DMS114 treated with DMSO at 0.1 percent for 48 hours (cell line): ENCODE measurements around the gene SCIMP.
"Not testable (repeated sequence)": the region's sequence is repeated elsewhere in the genome, so short reads cannot be mapped to it uniquely, and the experiment has no call there.

ENCODE experiments used
- DNase-seq: peaks from one replicate; lab custom pipeline; 2025; ENCODE audit not compliant: unreplicated experiment; lab: John Stamatoyannopoulos, UW

SCIMP gene

DNA sequence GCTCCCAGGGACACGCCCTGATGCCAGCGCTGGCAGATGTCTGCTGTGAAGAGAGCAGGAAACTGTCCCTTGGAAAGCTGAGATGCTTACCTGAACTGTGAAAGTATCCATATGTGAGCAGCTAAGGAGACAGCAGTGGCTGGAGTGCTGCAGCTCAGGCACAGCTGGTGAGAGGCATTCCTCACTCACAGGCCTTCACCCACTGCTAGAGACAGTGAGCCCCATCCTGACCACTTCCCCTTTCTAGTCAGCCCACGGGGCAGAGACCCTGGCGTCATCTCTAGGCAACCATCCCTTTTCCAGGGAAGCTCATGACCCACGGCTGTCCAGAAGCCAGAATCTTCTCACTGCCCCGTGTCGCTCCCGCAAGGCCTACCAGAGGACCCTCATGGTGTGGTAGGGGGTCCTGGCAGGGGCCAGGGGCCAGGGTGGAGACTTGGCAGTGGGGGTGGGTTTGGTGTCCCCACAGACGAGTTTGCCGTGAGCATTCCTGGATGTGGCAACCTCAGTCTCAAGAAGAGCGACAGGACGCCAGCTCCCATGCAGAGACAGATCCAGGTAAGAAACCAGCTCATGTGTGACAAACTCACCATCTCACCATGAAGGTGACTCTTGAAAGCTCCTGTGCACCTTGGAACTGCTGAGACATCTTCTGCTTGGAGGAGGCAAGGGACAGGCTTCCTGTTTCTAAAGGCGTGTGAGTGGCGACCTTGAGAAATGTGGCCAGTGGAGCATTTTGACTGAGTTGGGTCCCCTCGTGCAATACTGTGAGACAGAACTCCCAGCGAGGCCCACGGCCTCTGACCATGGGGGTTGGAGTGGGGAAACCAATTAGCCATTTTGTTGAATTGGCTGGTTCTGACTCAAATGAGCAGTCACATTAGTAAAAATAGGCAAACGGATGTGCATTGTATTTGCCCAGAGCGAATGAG is at the start of gene SCIMP:
Gene SCIMP, minus strand, starts transcription at position 216 of the 932 bp plus-strand sequence. Its CDS starts 105 bp downstream, at position 111.
- no peak for DNase-seq

DNA sequence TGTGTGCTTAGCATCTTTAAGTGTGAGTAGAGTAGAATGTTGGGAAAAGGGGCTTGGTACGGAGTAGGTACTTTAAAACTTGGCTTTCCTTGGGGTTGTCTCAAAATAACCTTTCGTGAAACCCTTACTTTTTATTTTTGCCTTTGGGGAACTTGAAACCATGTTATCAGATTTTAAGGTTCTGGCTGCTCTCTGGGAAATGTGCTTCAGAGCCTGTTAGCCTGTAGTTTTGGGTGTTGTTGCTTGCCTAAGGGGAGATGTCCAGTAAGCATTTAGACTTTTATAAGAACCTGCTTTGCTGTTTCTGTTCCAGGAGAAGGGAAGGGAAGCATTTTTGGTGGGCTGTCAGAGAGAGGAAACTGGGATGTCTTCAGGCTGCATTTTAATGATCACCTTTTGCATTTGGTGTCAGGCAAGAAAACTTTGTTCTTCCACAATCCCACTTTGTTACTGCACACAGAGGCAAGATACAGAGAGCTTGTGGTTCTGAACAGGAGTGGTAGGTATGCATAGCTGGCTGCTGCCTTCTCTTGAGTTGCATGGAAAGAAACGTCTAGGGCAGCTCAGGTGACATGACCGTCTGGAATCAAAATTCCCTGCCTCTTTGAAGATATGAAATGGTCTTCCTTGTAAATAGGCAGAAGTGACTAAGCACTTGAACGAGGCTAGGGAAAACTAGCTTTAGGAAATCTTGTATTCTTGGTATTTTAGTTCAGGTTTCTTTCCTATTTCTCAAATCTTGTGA is 49.1 kb upstream of the SCIMP start:
- no peak for DNase-seq

DNA sequence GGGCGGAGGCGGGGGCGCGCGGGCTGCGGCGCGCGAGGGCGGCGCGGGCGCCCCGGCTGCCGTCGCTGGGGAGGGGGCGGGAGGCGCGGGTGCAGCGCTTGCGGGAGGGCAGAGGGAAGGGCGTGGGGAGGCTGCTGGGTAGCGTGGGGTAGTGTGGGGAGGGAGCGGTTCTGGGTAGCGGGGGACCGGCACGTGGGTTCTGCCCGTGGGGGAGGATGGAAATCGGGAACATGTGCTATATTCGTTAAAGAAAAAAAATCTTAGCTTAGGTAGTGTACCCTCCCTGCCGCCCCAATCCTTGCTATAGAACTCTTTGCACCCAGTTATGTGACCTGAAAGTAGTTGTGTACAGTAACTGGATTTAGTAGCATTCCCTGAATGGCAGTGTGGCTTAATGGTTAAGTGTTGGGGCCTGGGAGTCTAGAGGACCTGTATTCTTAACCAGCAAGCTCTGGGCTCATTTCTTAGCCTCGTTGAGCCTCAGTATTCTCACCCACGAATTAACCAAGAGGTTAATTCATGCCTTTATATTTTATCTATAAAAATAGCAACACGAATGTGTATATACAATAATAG is 48.1 kb upstream of the SCIMP start:
- DNase-seq = no peak

DNA sequence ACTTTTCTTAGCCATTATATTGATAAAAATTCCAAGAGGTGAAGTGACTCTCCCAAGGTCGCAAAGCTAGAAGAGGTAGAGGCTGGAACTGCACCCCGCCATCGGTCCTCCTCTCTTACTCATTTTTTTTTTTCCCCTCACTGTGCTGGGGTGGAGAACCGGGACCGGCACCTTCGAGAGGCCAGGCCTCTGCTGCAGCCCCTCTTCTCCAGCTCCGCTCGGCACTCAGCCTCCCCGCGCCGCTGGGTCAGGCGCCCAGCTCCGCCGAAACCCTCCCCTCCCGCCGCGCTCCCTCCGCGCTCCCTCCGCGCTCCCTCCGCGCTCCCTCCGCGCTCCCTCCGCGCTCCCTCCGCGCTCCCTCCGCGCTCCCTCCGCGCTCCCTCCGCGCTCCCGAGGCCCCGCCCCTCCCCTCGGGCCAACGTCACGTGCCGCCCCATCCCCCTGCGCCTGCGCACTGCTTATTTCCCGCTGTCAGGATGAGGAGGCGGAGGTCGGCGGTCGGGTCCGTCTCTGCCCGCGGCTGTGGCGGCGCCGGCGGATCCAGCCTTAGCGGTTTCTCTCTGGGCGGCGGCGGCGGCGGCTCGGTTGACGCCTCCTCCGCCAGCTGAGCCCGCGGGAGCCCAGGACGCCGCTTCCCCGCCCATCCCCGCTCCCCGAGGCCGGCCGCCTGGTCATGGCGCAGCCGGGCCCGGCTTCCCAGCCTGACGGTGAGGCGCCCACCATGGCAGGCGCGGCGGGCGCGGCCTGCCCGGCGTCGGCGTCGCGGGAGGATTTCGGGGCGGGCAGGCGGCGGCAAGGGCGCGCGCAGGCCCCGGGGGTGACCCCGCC is 47.4 kb upstream of the SCIMP start, which contains the start of gene RABEP1:
Gene RABEP1, plus strand, starts transcription at position 471 of the 828 bp plus-strand sequence. Its CDS starts 203 bp downstream, at position 674.
- DNase-seq = peak; percentile 70

DNA sequence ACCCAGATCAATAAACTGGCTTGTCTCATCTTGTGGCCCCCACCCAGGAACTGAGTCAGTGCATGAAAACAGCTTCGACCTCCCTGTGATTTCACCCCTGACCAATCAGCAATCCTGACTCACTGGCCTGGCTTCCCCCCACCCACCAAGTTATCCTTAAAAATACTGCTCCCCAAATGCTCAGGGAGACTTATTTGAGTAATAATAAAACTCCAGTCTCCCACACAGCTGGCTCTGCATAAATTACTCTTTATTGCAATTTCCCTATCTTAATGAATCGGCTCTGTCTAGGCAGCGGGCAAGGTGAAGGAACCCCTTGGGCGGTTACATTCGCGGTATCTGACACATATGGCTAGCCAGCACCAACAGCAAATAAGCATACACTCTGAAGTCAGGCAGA is 37.7 kb upstream of the SCIMP start:
- no peak for DNase-seq

DNA sequence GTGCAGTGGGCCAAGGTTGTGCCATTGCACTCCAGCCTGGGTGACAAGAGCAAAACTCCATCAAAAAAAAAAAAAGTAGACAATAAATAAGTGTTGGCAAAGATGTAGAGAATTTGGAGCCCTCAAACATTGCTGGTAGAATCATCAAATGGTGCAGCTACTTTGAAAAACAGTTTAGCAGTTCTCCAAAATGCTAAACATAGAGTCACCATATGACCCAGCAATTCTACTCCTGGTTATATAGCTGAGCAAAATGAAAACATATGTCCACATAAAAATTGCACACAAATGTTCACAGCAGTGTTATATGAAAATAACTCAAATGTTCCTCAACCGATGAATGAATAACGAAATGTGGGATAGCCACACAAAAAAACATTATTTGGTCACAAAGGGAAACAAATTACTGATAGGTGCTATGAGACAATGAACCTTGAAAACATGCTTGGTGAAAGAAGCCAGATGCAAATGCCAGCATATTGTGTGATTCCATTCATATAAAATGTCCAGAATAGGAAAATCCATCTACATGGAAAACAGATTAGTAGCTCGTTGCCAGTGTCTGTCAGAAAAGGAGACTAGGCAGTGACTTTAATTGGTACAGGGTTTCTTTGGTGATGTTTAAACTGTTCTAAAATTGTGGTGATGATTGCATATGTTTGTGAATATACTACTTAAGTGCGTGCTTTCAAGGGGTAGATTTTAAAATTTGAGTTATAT is 34.7 kb upstream of the SCIMP start:
- no peak for DNase-seq

DNA sequence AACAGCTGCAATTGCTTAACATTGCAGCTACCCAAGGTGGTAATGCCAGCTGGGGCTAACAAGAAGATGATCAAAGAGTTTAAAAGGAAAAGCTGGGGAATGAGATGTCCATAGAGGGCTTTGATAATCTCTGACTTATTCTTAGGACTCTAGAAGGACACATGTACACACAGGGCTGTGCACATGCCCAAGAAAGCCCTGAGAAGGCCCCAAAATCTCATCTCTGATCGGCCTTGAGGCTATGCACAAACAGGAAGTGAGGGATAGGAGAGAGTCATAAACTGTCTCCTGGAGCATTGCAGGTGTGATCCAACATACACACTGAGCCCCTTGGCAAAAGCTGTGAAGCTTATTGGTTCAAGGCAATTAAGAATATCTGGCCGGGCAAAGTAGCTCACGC is 30.2 kb upstream of the SCIMP start:
- DNase-seq = no peak

DNA sequence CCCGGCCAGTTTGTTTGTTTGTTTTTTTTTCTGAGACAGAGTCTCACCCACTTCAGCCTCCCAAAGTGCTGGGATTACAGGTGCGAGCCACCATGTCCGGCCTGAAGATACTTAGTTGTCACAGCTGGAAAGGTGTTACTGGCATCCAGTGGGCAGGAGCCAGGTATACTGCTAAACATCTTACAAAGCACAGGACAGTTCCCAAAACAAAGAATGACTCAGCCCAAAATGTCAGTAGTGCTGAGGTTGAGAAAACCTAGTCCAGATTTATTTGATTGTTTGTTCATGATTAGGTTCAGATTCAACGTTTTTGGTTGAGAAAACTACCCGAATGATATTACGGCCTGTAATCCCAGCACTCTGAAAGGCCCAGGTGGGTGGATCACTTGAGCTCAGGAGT is 28.8 kb upstream of the SCIMP start:
- DNase-seq = no peak

DNA sequence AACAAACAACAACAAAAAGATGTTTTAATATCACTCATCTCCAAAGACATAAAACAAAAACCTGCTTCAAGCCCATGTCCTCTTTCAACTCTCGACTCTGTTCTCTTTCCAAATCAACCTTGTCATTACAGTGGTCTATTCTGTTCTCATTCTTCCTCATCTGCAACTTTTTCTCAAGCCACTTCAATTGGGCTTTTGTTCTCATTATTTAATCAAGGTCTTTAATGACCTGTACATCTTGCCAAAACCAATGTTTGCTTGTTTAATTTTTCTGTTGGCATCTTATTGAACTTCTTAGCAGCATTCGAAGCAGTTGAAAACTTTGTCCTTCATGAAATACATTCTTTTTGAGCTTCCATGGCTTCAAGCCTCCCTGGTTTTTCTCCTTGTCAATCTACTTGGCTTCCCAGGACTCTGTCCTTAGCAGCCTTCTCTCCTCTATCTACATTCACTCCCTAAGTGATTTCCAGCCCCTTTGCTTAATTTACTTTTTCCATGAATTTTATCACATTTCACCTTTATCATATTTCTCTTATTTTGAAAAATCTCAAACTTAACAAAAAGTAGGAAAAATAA is 27.8 kb upstream of the SCIMP start:
- DNase-seq = no peak

DNA sequence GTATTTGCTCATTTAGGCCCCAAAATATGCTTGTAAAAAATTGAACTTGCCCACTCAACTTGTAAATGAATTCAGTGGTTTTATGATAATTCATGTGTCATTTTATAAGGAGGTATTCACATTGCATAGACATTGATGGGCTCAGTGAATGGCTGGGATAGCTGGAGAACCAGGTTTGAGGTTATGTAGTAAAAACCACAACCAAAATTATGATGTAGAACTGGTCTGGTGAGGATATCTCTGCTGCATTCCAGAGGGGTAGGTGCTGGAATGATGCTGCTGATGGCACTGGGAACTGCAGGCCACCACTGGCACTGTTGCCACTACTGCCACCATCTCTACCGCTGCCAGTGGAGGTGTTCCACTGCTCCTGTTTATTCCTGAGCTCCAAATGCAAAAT is 25.9 kb upstream of the SCIMP start:
- DNase-seq = no peak

DNA sequence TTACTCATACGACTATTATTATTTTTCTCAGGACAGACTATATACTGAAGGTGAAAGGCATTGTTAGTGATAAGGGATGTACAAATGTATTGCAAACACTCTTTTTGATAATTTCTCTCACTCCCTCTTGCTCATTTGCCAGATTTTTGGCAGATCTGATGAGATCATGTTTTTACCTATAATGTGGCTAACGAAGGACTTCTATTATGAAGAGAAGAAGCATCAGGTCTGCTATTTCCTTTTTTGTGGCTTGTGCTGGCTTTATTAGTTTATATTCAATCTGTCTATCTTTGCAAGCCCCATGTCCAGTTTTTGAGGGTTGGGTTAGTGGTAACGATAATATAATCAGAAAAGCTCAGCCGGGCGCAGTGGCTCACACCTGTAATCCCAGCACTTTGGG is 22.5 kb upstream of the SCIMP start:
- no peak for DNase-seq

DNA sequence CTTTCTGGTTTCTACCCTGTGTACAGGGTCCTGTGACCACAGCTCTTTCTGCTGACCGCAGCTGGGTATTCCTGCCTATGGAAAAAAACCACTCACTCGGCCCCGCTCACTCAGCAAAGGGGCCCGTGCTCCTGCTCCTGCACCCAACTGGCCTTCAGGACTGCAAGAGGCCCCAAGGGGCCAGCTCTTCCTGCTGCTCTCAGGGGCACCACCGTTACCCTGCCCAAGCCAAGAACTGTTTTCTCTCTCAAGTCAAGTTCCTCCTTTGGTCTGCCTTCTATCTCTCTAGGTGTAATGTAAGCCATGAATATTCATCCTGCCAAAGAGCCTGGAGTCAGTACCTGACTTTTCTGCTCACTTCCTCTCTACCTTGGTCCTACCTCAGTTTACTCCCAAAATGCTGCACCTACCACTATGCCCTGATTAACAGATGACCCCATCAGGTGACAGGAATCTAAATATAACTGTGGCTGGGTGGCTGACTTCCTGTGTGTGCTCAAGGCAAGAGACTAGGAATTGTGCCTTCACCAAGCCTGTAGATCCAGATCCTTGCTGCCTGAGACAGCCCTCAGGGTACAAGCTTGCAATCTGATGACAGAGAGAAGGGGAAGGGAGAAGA is 20.4 kb upstream of the SCIMP start:
- DNase-seq = no peak

DNA sequence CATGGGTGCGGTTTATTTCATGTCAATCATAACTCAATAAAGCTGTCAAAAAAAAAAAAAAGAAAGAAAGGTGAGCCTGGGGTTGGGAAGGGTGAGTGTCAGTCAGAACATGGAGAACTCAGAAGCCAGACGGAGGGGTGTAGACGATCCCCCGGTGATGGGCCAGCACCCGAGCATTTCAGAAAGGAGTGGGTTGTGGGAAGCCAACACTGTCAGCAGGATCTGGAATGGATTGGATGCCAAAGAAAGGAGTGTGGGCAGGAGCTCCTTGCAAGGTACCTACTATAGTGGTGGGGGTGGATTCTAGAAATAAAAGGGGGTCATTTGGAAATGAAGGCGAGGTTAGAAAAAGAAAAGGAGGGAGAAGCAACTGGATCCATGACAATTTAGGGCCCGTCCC is 19.8 kb upstream of the SCIMP start:
- no peak for DNase-seq

DNA sequence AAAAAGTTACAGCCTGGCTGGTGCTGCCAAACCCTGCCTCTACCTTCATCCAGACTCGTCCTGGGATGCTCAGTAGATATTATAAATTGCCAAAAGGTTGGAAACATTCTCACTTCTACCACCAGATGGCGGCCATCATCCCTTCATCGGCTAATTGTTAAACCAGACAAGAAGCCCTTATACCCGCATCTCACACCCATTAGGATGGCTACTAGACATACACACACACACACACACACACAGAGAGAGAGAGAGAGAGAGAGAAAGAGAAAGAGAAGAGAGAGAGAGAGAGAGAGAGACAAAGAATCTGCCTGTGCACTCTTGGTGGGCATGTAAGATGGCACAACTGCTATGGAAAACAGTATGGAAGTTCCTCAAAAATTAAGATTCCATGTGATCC is 15.0 kb upstream of the SCIMP start:
- DNase-seq = peak; percentile 64

DNA sequence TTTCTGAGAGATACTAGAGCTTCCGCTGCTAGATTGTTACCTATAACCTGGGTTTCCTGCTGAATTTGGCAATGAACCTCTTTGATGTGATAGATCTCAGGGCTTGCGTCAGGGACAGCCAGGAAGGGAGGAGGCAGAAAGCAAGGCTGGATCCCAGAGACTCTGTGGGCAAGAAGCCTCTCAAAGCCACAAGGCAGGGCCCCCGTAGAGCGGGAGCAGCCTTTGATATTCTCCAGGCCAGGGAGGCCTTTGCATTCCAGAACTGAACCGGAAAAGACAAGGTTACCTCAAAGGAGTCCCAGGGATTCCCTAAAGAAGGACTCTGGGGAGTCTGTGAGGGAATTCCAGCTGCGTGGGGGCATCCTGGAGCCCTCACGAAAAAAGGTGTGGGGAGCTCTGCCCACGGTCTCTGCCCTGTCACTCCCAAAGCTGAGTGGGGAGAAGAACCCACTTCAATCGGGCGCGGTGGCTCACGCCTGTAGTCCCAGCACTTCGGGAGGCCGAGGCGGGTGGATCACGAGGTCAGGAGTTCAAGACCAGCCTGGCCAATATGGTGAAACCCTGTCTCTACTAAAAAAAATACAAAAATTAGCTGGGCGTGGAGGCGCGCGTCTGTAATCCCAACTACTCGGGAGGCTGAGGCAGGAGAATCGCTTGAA is 14.3 kb upstream of the SCIMP start:
- DNase-seq = no peak

DNA sequence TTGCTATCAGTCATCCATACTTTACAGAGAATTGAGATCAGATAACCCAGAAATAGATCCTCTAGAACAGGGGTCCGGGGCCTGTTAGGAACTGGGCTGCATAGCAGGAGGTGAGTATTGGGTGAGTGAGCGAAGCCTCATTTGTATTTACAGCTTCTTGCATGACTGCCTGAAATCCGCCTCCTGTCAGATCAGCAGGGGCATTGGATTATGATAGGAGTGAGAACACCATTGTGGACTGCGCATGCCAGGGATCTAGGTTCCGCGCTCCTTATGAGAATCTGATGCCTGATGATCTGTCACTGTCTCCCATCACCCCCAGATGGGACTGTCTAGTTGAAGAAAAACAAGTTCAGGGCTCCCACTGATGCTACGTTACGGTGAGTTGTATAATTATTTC is 13.0 kb upstream of the SCIMP start:
- no peak for DNase-seq

DNA sequence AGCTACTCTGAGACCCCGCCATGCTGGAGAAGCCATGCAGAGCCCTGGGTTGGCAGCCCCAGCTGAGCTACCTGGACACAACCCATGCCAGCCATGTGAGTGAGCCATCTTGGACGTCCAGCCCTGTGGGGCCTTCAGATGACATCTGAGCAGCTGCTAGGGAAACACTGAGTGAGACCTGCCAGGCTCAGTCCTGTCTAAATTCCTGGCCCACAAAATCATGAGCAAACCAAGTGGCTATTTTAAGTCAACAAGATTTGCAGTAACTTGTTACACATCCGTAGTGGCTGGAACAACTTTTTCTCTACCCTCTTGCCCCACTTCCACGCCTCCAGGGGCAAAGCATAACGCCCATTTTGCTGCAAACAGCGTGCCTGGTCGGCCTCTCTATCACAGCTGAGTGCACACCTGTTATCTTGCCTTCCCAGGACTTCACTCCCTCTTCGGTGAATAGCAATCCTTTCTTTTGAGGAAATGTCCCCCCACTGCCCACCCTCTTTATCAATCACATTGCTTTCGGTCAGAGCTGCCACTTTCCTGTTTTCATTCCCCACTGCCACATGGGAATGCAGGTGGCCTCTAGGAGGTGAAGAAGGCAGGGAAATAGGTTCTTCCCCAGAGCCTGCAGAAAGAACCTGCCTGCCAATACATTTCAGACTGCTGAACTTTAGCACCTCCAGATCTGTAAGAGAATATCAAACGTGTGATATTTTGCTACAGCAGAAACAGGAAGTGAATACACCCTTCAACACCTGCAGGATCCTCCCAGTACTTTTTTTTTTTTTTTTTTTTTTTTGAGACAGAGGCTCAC is 7.4 kb upstream of the SCIMP start:
- no peak for DNase-seq

DNA sequence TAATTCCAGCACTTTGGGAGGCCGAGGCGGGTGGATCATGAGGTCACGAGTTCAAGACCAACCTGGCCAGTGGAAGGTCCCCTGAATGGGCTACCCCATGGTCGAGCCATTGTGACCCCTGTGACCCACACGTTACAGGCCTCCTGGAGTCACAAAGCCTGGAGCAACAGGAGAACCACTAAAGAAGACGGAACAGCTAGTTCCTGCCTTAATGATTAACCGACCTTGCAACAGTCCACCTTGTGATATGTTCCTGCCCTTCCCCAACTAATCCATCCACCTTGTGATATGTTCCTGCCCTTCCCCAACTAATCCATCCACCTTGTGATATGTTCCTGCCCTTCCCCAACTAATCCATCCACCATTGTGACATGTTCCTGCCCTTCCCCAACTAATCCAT is 5.1 kb upstream of the SCIMP start:
- not testable (repeated sequence) for DNase-seq
